IPS-15b (cell line): Measurements from ENCODE around the gene BFAR.

Experiments
- H3K27me3 ChIP-seq: one replicate; pipeline ENCODE4 v1.6.1; 2013; ENCODE audit warnings: low read length; ENCODE audit not compliant: control insufficient read depth, insufficient read depth
- H3K36me3 ChIP-seq: one replicate; pipeline ENCODE4 v1.6.1; 2013; ENCODE audit warnings: low read length; ENCODE audit not compliant: control insufficient read depth, insufficient read depth
- H3K4me1 ChIP-seq: one replicate; pipeline ENCODE4 v1.6.1; 2013; ENCODE audit warnings: mild to moderate bottlenecking, low read length; ENCODE audit not compliant: control insufficient read depth, insufficient read depth
- H3K4me3 ChIP-seq: one replicate; pipeline ENCODE4 v1.5.1; 2013; ENCODE audit warnings: low read depth, low read length
- H3K9ac ChIP-seq: one replicate; pipeline ENCODE4 v1.6.1; 2013; ENCODE audit warnings: low read depth, mild to moderate bottlenecking, low read length
- H3K9me3 ChIP-seq: one replicate; pipeline ENCODE4 v1.6.1; 2013; ENCODE audit warnings: mild to moderate bottlenecking, low read length; ENCODE audit not compliant: control insufficient read depth, insufficient read depth

BFAR gene

DNA sequence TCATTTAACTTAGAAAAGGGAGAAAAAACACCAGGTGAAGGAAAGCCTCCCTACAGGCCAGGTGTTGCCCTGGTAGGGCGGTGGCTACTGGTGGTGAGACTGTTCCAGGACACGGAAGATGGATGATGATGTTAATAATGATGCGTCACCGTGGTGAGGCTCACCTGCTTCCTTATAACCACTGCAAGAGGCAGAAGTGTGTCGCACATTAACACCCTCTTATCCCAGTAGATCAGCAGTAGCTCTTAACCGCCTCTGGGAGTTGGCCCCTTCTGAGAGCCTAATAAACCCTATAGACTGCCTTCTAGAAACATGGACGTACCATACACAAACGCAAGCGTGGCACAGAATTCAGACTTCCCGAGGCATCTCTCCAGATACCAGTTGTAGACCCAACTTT lies 7.8 kb downstream of the BFAR start:
- H3K4me3 ChIP-seq = no peak overlapping the region
- H3K9me3 ChIP-seq = no peaks in the 10 kb centered on the region
- peaks cover 24% of the 10 kb centered on the region for H3K4me1 ChIP-seq
- H3K36me3 ChIP-seq = peaks cover 17% of the 10 kb centered on the region
- no peaks in the 10 kb centered on the region for H3K27me3 ChIP-seq
- H3K9ac ChIP-seq = no peak overlapping the region

DNA sequence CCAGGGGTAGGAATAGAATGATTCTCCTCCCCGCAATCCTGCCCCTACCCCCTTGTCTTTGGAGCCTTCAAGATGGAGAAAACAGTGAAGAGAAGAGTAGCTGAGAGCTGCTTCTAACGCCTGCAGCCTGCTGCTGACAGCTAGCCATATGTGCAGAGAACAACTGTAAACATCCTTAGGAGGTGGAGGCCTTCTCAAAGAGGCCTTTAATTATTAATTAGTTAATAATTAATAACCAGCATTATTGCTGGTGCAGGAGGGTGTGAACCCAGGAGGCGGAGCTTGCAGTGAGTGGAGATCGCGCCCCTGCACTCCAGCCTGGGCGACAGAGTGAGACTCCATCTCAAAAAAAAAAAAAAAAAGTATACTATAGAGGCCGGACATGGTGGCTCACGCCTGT lies 8.5 kb downstream of the BFAR start:
- Histone ChIP-seq H3K9me3 (no peaks in the 10 kb centered on the region), H3K36me3 (peaks cover 21% of the 10 kb centered on the region), H3K4me1 (peaks cover 24% of the 10 kb centered on the region), H3K27me3 (no peaks in the 10 kb centered on the region), H3K4me3 (no peak overlapping the region), H3K9ac (no peak overlapping the region)

DNA sequence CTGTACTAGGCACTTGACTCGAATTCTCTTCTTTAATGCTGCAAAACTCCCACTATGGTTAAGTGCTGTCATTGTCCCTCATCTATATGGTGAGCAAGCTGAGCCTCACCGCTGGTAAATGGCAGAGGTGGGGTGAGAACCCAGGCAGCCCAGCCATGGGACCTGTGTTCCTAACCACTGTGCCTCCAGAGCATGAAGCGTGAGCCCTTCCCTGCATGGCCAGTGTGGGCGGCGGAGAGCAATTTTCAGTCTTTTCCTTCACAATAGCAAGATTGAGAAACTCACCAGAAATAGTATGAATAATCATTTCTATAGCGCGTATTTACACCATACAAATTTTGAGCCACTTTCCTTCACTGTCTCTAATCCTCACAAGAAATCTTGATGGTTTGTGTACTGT lies 9.2 kb downstream of the BFAR start:
- Histone ChIP-seq H3K9me3 (no peaks in the 10 kb centered on the region), H3K9ac (no peak overlapping the region), H3K36me3 (peaks cover 26% of the 10 kb centered on the region), H3K4me1 (peaks cover 23% of the 10 kb centered on the region), H3K27me3 (no peaks in the 10 kb centered on the region), H3K4me3 (no peak overlapping the region)

DNA sequence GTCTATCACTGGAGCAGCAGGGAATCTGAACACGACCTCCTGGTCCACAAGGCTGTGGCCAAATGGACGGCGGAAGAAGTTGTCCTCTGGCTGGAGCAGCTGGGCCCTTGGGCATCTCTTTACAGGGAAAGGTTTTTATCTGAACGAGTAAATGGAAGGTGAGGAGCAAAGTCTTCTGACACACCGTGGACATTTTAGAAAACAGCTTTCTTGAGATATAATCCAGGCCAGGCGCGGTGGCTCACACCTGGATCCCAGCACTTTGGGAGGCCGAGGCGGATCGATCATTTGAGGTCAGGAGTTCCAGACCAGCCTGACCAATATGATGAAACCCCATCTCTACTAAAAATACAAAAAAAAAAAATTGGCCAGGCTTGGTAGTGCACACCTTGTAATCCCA lies 17.1 kb downstream of the BFAR start:
- no peaks in the 10 kb centered on the region for H3K9me3 ChIP-seq
- no peak overlapping the region for H3K4me3 ChIP-seq
- no peaks in the 10 kb centered on the region for H3K27me3 ChIP-seq
- no peak overlapping the region for H3K9ac ChIP-seq
- peaks cover 62% of the 10 kb centered on the region for H3K36me3 ChIP-seq
- no peaks in the 10 kb centered on the region for H3K4me1 ChIP-seq

DNA sequence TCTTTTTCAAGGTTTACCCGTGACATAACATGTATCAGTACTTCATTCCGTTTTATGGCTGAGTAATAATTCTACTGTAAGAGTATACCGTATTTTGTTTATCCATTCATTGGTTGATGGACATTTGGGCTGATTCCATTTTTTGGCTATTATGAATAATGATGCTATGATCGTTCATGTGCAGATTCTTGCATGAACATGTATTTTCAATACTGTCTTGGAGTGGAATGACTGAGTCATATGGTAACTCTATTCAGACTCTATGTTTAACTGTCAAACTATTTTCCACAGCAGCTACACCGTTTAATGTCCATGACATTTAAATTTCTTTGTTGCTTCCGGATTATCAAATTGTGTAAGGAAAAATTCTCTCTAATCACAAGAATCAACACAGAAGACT lies 17.9 kb downstream of the BFAR start:
- no peaks in the 10 kb centered on the region for H3K27me3 ChIP-seq
- no peak overlapping the region for H3K9ac ChIP-seq
- H3K9me3 ChIP-seq = no peaks in the 10 kb centered on the region
- H3K36me3 ChIP-seq = peaks cover 59% of the 10 kb centered on the region
- H3K4me1 ChIP-seq = no peaks in the 10 kb centered on the region
- H3K4me3 ChIP-seq = no peak overlapping the region

DNA sequence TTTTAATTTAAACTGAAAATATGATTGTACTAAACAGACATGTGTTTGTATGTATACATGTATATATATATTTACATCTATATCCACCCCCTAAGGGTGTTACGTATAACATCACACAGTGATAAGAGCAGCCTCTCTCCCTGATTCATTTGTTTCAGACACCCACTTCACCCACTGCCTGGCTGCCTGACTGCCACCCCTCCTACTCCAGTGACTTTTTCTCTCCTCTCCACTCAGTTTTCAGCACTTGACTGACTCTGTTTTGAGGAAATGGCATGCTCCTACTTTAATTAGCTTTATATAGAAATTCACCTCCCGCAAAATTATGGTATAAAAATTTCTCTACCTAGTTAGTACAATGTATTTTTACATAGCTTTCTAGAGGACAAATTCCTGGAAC lies 20.0 kb downstream of the BFAR start:
- H3K27me3 ChIP-seq = no peaks in the 10 kb centered on the region
- H3K4me1 ChIP-seq = no peaks in the 10 kb centered on the region
- H3K36me3 ChIP-seq = peaks cover 62% of the 10 kb centered on the region
- H3K9me3 ChIP-seq = no peaks in the 10 kb centered on the region
- no peak overlapping the region for H3K4me3 ChIP-seq
- no peak overlapping the region for H3K9ac ChIP-seq

DNA sequence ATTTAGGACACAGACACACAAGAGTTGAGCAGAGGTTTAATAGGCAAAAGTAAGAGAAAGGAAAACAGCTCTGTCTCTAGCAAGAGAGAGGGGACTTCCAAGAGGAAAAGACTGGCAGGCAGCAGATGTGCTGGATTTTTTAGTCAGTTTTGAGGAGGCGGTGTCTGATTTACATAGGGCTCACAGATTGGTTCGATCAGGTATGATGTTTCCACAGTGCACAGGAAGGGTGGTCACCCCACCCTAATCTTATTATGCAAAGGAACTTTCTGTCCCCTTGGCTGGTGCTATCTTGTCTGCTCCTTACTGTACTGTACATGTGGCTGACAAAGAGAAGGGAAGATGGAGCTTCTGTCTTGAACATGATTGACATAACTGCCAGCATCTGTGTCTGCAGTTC lies 25.3 kb downstream of the BFAR start:
- Histone ChIP-seq H3K9me3 (no peaks in the 10 kb centered on the region), H3K4me3 (no peak overlapping the region), H3K36me3 (peaks cover 51% of the 10 kb centered on the region), H3K9ac (no peak overlapping the region), H3K4me1 (no peaks in the 10 kb centered on the region), H3K27me3 (no peaks in the 10 kb centered on the region)

DNA sequence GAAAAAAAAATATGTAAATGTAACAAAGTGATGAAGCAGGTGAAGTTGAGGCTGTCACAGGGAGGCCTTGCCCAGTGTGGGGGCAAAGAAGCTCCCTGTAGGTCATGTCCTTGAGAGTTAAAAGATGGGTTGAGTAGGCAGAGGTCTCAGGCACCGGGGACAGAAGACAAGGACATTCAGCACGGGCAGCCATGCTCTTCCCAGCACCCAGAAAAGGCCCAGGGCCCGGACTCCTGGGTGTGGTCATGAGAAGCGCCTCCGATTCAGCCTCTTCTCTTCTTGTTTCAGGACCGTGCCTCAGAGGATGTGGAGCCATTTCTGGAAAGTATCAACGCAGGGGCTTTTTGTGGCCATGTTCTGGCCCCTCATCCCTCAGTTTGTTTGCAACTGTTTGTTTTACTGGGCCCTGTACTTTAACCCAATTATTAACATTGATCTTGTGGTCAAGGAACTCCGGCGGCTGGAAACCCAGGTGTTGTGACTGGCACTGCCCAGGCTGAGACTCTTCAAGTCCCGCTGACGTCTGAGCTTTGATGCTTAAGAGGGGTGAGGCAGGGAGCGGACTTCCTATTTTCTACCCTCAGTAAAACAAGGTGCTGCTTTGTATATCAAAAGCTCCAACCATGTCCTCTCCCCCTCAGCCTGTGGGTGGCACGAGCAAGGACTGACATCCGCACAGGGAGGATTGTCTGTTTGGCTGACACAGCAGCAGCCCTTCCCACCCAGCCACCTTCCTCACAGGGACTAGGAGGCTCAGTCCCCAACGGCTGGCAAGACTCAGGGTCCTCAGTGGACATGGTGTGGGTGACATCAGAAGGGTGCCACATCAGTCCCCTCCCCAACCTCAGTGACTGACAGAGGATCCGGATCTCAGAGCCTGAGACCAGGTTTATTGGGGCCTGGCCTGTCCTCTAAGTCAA lies 34.9 kb downstream of the BFAR start:
- H3K9ac ChIP-seq = no peak overlapping the region
- no peaks in the 10 kb centered on the region for H3K27me3 ChIP-seq
- H3K4me3 ChIP-seq = no peak overlapping the region
- peaks cover 37% of the 10 kb centered on the region for H3K36me3 ChIP-seq
- H3K4me1 ChIP-seq = no peaks in the 10 kb centered on the region
- H3K9me3 ChIP-seq = no peaks in the 10 kb centered on the region

DNA sequence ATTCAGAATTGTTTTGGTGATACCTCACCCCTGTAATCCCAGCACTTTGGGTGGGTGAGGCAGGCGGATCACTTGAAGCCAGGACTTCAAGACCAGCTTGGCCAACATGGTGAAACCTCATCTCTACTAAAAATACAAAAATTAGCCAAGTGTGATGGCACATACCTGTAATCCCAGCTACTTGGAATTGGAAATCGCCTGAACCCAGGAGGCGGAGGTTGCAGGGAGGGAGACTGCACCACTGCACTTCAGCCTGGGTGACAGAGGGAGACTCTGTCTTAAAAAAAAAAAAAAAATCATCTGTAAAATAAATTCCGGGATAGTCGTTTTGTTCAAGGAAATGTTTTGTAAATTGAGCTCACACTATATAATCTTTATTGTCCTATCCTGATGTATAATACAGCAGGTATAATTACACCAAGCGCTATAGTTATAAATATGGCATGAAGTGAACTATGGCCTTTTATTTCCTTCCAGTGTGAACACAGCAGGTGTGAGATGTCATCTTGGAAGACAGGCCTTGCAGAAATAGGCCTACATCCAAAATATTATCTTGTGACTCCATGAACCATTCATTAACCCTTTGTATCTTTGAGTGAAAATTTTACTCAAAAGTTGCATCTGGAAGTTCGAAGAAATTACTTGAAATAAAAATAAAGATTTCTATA lies 35.9 kb downstream of the BFAR start:
- no peak overlapping the region for H3K9ac ChIP-seq
- H3K4me1 ChIP-seq = no peaks in the 10 kb centered on the region
- no peaks in the 10 kb centered on the region for H3K9me3 ChIP-seq
- no peak overlapping the region for H3K4me3 ChIP-seq
- H3K36me3 ChIP-seq = peaks cover 31% of the 10 kb centered on the region
- no peaks in the 10 kb centered on the region for H3K27me3 ChIP-seq

DNA sequence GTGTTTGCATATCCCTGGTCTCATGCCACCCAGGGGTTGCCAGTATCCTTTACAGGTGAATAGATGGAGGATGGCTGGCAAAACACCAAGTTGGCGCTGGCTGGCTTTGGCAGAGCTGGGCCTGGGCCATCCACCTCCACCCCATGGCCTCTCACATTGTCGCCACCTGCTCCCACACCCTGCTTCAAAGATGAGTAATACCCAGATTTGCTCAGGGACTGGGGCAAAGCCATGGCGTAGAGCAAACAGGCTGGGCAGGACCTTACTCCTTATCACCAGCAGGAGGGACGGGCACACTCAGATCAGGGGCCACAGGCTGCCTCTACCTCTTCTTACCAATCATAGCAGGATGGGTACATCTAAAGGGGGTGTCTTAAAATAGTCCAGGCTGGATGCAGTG lies 37.0 kb downstream of the BFAR start:
- Histone ChIP-seq H3K36me3 (peaks cover 25% of the 10 kb centered on the region), H3K4me1 (no peaks in the 10 kb centered on the region), H3K9me3 (no peaks in the 10 kb centered on the region), H3K4me3 (no peak overlapping the region), H3K27me3 (no peaks in the 10 kb centered on the region), H3K9ac (no peak overlapping the region)

DNA sequence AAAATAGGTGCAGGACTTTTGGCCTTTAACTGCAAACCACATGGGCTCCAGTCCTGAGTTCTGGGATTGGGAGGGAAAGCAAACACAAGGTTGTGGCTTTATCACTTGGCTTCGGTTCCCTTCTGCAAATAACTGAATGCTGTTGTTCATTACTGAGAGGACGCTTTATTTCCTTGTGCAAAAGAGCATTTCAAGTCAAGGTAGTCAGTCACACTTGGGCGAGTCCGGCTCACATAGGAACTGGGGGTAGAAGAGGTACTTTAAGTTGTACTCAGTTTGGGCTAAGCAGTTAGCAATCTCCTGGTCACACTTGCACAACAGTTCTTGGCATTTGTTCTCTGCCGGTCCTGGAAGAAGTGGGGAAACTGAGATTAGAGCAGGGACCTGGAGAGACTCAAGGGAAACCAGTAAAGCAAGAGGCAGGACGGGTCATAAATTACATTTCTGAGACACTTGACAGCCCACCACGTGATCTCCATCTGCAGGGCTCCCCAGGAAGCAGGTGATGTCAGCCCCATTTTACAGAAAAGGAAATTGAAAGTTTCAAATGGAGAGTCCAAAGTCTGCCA lies 39.7 kb downstream of the BFAR start:
- Histone ChIP-seq H3K9ac (no peak overlapping the region), H3K36me3 (peaks cover 9% of the 10 kb centered on the region), H3K4me1 (no peaks in the 10 kb centered on the region), H3K9me3 (no peaks in the 10 kb centered on the region), H3K4me3 (no peak overlapping the region), H3K27me3 (no peaks in the 10 kb centered on the region)

DNA sequence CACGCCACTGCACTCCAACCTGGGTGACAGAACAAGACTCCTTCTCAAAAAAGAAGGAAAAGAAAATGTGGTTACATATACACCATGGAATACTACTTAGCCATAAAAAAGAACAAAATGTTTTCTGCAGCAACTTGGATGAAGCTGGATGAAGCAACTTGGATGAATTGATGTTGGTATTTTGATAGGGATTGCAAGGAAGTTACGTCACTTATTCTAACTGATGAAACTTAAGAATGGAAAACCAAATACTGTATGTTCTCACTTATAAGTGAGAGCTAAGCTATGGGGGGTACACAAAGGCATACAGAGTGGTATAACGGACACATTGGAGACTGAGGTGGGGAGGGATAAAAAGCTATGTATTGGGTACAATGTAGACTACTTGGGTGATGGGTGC lies 43.9 kb downstream of the BFAR start:
- no peak overlapping the region for H3K4me3 ChIP-seq
- no peaks in the 10 kb centered on the region for H3K4me1 ChIP-seq
- peaks cover 2% of the 10 kb centered on the region for H3K36me3 ChIP-seq
- H3K27me3 ChIP-seq = no peaks in the 10 kb centered on the region
- H3K9ac ChIP-seq = no peak overlapping the region
- H3K9me3 ChIP-seq = no peaks in the 10 kb centered on the region
